ENCODE measurements around the gene BPNT1. TPM values are rescaled to one million over a fixed set of nuclear protein-coding genes. Genes with fewer than 3 reads are reported as not detected.
"Not testable (repeated sequence)": the region's sequence is repeated elsewhere in the genome, so short reads cannot be mapped to it uniquely, and the experiment has no call there.

The BPNT1 gene
- polyA plus RNA-seq, 12 donors = 17.0 to 31.6 (median 24.6) TPM; not detected in 1

DNA sequence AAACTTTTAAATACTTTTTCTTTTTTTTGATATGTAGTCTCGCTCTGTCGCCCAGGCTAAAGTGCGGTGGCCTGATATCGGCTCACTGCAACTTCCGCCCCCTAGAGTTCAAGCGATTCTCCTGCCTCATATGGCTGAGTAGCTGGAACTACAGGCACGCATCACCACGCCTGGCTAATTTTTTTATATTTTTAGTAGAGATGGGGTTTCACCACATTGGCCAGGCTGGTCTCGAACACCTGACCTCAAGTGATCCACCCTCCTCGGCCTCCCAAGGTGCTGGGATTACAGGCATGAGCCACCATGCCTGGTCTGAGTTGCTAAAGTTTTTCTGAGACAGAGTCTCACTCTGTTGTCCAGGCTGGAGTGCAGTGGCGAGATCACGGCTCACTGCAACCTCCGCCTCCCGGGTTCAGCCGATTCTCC, 3.3 kb downstream of the BPNT1 start:
- not testable (repeated sequence) for DNase-seq

DNA sequence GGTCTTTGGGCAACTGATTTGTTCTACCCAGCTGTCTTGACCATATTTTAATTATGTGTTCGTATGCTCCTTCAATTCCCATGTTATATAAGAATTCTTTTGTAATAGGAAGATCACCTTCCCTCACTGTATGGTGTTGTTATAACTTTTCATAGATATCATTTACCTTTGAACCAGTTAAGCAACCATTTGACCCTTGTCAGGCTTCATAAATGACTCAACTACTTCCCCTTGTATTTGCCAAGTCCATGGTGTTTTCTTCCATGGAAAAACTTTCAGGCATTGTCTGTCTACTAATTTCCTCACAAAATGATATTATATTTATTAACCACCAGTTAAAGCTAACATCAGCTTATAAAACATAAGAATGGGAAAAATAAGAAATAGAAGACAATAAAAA, 5.1 kb downstream of the BPNT1 start:
- no peak for DNase-seq

- no peak for DNase-seq
These were observed 11.7 kb downstream of the BPNT1 start for GRCh38 chr1:220077887-220078286.

DNA sequence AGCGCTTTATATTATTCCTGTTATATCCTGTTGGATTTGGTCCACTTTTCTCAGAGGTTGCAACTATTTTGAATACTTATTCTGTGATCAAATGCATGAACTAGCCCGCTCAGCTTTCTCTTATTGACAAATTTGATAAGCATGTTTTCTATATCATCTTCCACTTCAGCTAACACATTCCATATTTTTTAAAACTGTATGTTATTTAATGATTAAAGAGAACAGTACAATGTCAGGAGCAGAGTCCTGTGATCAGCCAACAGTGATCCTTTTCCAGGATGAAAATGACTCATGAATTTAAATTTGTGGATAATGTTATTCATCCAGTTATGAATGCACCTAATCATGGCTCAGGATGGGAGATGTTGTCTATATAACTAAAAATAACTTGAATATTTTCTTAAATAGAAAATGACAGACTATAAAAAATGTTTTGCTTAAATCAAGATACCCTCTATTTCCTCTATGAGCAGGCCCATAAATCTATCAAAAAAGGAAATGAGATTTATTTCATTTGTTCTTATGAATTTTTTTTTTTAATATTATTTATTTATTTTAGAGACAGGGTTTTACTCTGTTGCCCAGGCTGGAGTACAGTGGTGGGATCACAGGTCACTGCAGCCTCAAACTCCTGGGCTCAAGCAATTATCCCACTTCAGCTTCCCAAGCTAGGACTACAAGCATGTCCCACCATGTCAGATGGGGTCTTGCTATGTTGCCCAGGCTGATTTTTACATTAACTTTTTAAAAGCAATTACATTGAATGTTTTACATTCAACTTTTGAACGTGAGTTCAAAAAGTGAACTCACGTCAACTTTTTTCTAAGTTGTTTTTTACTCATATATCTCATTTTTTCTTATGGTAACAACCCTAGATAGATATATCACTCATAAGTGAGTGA, 12.5 kb downstream of the BPNT1 start:
- no peak for DNase-seq

GRCh38 chr1:220067269-220068204, 22.1 kb downstream of the BPNT1 start:
- DNase-seq = no peak

- no peak for DNase-seq
These were observed 27.0 kb downstream of the BPNT1 start for GRCh38 chr1:220062629-220063028.

- no peak for DNase-seq
These were observed 28.7 kb downstream of the BPNT1 start for GRCh38 chr1:220060876-220061275.

DNA sequence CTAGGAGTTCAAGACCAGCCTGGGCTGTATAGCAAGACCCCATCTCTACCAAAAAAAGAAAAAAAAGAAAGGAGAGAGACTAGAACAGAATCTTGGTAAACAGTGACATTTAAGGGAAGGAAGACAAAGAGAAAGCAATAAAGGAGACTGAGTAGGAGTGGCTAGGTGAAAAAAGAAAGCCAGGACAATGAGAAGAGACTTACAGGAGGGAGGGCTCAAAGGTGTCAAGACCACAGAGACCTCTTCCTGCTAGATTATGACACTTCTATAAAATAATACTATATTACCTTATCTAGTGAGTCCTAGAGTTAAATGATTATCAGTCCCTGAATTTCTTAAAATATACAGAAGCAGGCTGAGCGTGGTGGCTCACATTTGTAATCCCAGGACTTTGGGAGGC, 33.2 kb downstream of the BPNT1 start:
- no peak for DNase-seq

DNA sequence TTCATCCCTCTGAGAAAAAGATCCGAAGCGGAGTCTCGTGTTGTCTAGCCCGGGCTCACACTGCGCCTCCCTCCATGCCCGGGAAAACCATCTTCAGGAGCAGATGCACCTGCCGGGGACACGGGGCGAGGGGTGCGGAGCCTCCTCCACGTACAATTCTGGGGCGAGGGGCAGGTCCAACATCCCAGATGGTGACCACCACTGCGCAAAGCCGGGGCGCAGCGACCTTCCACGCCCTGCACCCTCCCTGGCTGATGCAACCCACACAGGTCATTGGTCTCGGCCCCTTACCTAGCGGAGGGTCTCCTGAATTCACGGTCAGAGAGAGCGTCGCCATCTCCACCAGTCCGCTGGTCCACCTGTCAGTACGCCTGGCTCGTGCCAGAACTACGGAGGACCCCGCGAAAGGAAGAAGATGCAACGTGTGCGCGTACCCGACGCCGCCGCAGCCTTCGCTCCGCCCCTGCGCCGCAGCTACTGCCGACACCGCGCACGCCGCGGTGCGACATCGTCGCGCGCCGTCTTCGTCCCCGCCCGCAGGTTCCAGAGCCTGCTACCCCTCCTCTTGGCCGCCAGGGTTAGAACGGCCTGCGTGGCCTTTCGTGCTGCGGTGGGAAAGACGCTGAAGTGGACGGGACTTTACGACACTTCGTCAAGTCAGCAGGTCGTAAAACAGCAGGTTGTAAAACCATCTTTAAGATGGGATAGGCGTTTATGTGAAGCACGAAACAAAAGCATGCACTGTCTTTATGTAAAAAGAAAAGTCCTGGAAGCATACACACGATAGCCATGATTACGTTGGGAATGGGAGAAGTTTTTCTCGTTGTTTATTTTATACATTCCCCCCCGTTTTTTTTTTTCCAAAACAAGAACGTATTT, 43.3 kb downstream of the BPNT1 start, which contains the start of gene EPRS1:
Gene EPRS1 (minus strand): TSS at position 454 of the 879 bp plus-strand sequence. CDS start 117 bp downstream, at position 337.
- DNase-seq = peak; percentile 96

- peak; percentile 18 for DNase-seq
These were observed 44.1 kb downstream of the BPNT1 start for GRCh38 chr1:220045356-220046051.

GRCh38 chr1:220044678-220045355, 44.8 kb downstream of the BPNT1 start:
- DNase-seq = no peak

DNA sequence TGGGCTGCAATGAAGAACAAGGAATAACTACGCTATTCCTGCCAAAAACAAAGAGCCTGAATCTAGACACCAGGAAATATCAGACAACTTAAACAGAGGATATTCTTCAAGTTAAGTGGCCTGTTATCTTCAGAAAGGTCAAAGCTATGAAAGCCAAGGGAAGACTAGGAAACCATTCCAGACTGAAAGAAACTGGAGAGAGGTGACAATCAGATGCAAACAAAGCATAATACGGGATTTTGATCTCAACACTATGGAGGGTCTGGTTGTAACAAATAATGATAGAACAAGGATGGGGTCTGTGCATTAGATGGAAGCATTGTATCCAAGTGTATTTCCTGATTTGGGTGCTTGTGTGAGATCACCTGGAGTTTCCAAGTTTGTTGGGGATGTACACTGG, 45.9 kb downstream of the BPNT1 start:
- DNase-seq = no peak

GRCh38 chr1:220040028-220040596, 49.5 kb downstream of the BPNT1 start:
- no peak for DNase-seq

DNA sequence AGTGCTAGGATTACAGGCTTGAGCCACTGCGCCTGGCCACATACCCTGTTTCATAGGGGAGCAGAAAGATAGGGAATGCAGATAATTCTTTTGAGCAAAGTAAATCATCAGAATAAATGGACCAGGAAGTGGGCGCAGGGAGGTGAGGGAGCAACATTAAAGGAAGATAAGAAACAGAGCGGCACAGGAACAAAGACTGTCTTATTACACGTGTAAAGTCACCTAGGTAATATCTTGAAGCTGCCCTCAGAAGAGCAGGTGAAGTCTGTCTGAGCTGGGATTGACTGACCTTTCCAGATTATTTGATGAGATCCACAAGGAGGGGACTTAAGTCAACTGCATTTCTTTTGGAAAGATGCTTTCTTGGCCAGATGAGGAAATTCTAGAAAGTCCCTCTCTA, 50.9 kb downstream of the BPNT1 start:
- DNase-seq = no peak

DNA sequence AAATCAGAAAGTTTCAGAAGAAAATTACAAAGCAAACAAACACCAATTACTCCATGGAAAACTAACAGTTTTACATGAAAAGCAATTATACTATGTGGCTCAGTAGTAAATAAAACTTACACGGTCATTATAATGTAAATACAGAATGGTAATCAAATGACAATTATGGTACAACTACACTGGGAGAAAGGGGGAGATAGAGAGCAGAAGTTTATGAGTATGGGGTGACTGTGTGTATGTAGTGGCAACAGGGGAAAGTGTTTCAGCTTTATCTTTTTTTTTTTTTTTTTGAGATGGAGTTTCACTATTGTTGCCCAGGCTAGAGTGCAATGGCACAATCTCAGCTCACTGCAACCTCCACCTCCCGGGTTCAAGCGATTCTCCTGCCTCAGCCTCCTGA, 51.8 kb downstream of the BPNT1 start:
- not testable (repeated sequence) for DNase-seq

DNA sequence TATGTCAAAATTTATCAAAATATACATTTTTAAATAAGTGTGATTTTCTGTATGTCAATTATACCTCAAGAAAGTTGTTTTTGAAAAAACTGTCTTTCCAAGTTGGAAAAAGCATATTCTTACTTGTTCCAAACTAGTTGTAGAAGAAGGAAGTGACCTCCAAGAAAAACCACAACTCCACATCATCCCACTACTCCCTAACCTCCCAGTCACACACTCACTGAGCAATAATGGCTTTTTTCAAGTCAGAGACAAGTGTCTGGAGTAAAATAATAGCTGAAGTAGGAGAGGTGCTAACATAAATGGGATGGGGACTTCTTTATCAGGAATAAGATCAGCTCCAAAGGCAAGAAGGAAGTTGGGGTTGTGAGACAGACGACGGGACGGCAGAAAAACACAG, 56.7 kb downstream of the BPNT1 start:
- no peak for DNase-seq

DNA sequence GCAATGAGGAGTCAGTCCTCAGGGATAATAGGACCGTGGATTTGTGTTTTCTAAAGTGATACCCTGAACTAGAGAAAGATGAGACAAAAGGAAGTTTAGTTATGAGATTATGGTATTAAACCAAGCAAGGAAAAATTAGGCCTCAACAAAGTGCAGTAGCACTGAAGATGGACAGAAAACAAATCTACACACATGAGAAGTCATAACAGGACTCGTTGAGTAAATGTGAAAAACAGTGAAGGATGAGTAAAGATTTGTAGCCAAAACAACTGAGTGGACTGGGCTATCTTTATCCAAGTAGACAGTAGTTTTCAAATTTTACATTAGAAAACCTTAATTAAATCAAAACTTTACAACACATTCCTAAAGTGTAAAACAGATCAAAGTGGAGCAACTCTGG, 58.3 kb downstream of the BPNT1 start:
- DNase-seq = no peak

GRCh38 chr1:220028346-220028895, 61.2 kb downstream of the BPNT1 start:
- no peak for DNase-seq

DNA sequence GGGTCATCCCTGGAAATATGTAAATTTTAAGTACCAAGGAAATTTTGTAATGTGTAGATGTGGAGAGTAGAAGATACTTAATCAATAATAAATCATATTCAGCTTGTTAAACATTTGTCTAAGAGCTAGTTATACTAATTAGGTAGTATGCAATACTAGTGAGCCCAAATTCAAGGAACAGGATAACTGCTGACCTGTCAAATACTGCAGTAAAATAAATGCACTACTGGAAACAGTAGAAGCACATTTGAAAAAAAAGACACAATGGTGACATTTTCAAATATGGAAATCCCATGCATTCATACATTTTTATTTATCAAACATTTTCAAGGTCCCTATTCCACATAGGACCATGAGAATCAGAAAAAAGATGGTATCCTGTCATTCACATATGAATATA, 70.5 kb downstream of the BPNT1 start:
- DNase-seq = no peak

Data from muscle of arm (tissue), 12 donors.